ENCODE results near the gene AGL. TPM values are rescaled to one million over a fixed set of nuclear protein-coding genes. Genes with fewer than 3 reads are reported as not detected.

The AGL gene
- total RNA-seq, 2 experiments from 2014 or later = 8.6 to 9.6 TPM

GRCh38 chr1:99919220-99919619, 69.1 kb downstream of the AGL start:
- POLR2A ChIA-PET = no interaction called here
- ATAC-seq (ENCODE audit: poor library complexity) (no peak), DNase-seq (peak in 2 of 14 experiments; percentile 9)
- H3K4me3 Mint-ChIP-seq = no peak overlapping the region
- no peak for TF ChIP-seq CTCF (IDR thresholded peaks at IDR 0.05)
- Histone ChIP-seq H3K27ac (ENCODE audit: low read depth in 1 of 2, low read length in 2 of 2) (no peak overlapping the region), H3K36me3 (ENCODE audit: insufficient read depth, low read length) (peaks cover 21% of the 10 kb centered on the region), H3K9me3 (ENCODE audit: control insufficient read depth in 1 of 2, insufficient read depth in 1 of 2, low read length in 2 of 2) (no peaks in the 10 kb centered on the region), H3K4me3 (ENCODE audit: low read length) (no peak overlapping the region), H3K4me1 (ENCODE audit: insufficient read depth, low read length) (no peaks in the 10 kb centered on the region), H3K27me3 (ENCODE audit: control insufficient read depth in 1 of 2, insufficient read depth in 2 of 2, low read length in 2 of 2) (no peaks in the 10 kb centered on the region)
- H3K9me3 Mint-ChIP-seq = no peaks in the 10 kb centered on the region
- H3K36me3 Mint-ChIP-seq (ENCODE audit: low read depth) = peaks cover 80% of the 10 kb centered on the region
- intact Hi-C loops (cut with DNase I, micrococcal nuclease) = no loop called here
- no peaks in the 10 kb centered on the region for H3K27me3 Mint-ChIP-seq
- H3K4me1 Mint-ChIP-seq (ENCODE audit: low read depth) = no peaks in the 10 kb centered on the region
- CTCF ChIA-PET = no interaction called here
- H3K27ac Mint-ChIP-seq = no peak overlapping the region

- TF ChIP-seq CTCF (IDR thresholded peaks at IDR 0.05) = no peak
- H3K4me3 Mint-ChIP-seq = no peak overlapping the region
- H3K9me3 Mint-ChIP-seq = no peaks in the 10 kb centered on the region
- POLR2A ChIA-PET = no interaction called here
- no peaks in the 10 kb centered on the region for H3K27me3 ChIP-seq (ENCODE audit: control insufficient read depth in 1 of 2, insufficient read depth in 2 of 2, low read length in 2 of 2)
- H3K27ac Mint-ChIP-seq = no peak overlapping the region
- no peak for DNase-seq
- no peak overlapping the region for H3K4me3 ChIP-seq (ENCODE audit: low read length)
- no peak for ATAC-seq (ENCODE audit: poor library complexity)
- no peaks in the 10 kb centered on the region for H3K4me1 ChIP-seq (ENCODE audit: insufficient read depth, low read length)
- H3K27me3 Mint-ChIP-seq = no peaks in the 10 kb centered on the region
- H3K36me3 ChIP-seq (ENCODE audit: insufficient read depth, low read length) = no peaks in the 10 kb centered on the region
- intact Hi-C loops (cut with DNase I, micrococcal nuclease) = no loop called here
- CTCF ChIA-PET = no interaction called here
- no peaks in the 10 kb centered on the region for H3K4me1 Mint-ChIP-seq (ENCODE audit: low read depth)
- H3K36me3 Mint-ChIP-seq (ENCODE audit: low read depth) = no peaks in the 10 kb centered on the region
- no peak overlapping the region for H3K27ac ChIP-seq (ENCODE audit: low read depth in 1 of 2, low read length in 2 of 2)
- peaks cover 0 to 3% of the 10 kb centered on the region in 2 experiments for H3K9me3 ChIP-seq (ENCODE audit: control insufficient read depth in 1 of 2, insufficient read depth in 1 of 2, low read length in 2 of 2)
Observed at GRCh38 chr1:99934801-99935200, 84.6 kb downstream of the AGL start.

- no peak overlapping the region for H3K4me3 Mint-ChIP-seq
- no peaks in the 10 kb centered on the region for H3K36me3 Mint-ChIP-seq (ENCODE audit: low read depth)
- intact Hi-C loops (cut with DNase I, micrococcal nuclease) = no loop called here
- Histone ChIP-seq H3K4me1 (ENCODE audit: insufficient read depth, low read length) (no peaks in the 10 kb centered on the region), H3K27me3 (ENCODE audit: control insufficient read depth in 1 of 2, insufficient read depth in 2 of 2, low read length in 2 of 2) (no peaks in the 10 kb centered on the region), H3K4me3 (ENCODE audit: low read length) (no peak overlapping the region), H3K9me3 (ENCODE audit: control insufficient read depth in 1 of 2, insufficient read depth in 1 of 2, low read length in 2 of 2) (peaks cover 0 to 3% of the 10 kb centered on the region in 2 experiments), H3K36me3 (ENCODE audit: insufficient read depth, low read length) (no peaks in the 10 kb centered on the region), H3K27ac (ENCODE audit: low read depth in 1 of 2, low read length in 2 of 2) (no peak overlapping the region)
- no peaks in the 10 kb centered on the region for H3K9me3 Mint-ChIP-seq
- DNase-seq (no peak), ATAC-seq (ENCODE audit: poor library complexity) (no peak)
- ChIA-PET CTCF (no interaction called here), POLR2A (no interaction called here)
- TF ChIP-seq CTCF (IDR thresholded peaks at IDR 0.05) = no peak
- no peaks in the 10 kb centered on the region for H3K27me3 Mint-ChIP-seq
- no peaks in the 10 kb centered on the region for H3K4me1 Mint-ChIP-seq (ENCODE audit: low read depth)
- no peak overlapping the region for H3K27ac Mint-ChIP-seq
Observed at GRCh38 chr1:99935534-99935933, 85.4 kb downstream of the AGL start.
